CD14-positive monocyte (primary cell): Measurements from ENCODE around the gene GAK. TPM values are rescaled to one million over a fixed set of nuclear protein-coding genes. Genes with fewer than 3 reads are reported as not detected.
"Not testable (repeated sequence)": the region's sequence is repeated elsewhere in the genome, so short reads cannot be mapped to it uniquely, and the experiment has no call there.

ENCODE experiments used
- DNase-seq, 3 donors: peaks; one replicate each; pipeline ENCODE4 v3.0.0-alpha.2; 2011 to 2022
- H2AFZ ChIP-seq: 2 replicates; pipeline ENCODE4 v1.6.0; 2012; ENCODE audit warnings: mild to moderate bottlenecking, low read depth, low read length, inconsistent platforms; ENCODE audit not compliant: insufficient read depth, poor library complexity, severe bottlenecking
- H3K27ac ChIP-seq, 2 donors: 1 replicate in 1 of 2; 2 replicates in 1 of 2; pipeline ENCODE4 v1.5.1; 2012 to 2013; ENCODE audit warnings: low read length in 2 of 2, control low read depth in 1 of 2, inconsistent platforms in 1 of 2, low read depth in 1 of 2, mild to moderate bottlenecking in 1 of 2
- H3K27me3 ChIP-seq, 2 donors: one replicate each; pipeline versions ENCODE4 v1.6.0 to v1.6.1; 2011 to 2013; ENCODE audit warnings: low read length in 2 of 2; ENCODE audit not compliant: control insufficient read depth in 2 of 2, insufficient read depth in 2 of 2
- H3K36me3 ChIP-seq, 2 donors: replicated peaks in 1 of 2; 1 replicate in 1 of 2; 2 replicates in 1 of 2; pipeline versions ENCODE4 v1.5.1 to v1.6.1; 2012 to 2013; ENCODE audit warnings: low read length in 2 of 2, control low read depth in 1 of 2, inconsistent platforms in 1 of 2, mild to moderate bottlenecking in 1 of 2; ENCODE audit not compliant: insufficient read depth in 2 of 2, control insufficient read depth in 1 of 2
- H3K4me1 ChIP-seq, 2 donors: 1 replicate in 1 of 2; 2 replicates in 1 of 2; pipeline versions ENCODE4 v1.5.1 to v1.6.1; 2012 to 2013; ENCODE audit warnings: low read length in 2 of 2, control low read depth in 1 of 2, inconsistent platforms in 1 of 2, mild to moderate bottlenecking in 1 of 2, moderate library complexity in 1 of 2; ENCODE audit not compliant: insufficient read depth in 2 of 2, control insufficient read depth in 1 of 2
- H3K4me2 ChIP-seq: replicated peaks from 2 replicates; pipeline ENCODE3; 2012; ENCODE audit warnings: low read length, moderate library complexity, mild to moderate bottlenecking; ENCODE audit not compliant: poor library complexity, severe bottlenecking; ENCODE audit errors: extremely low read depth
- H3K4me3 ChIP-seq, 3 experiments: fragments of 200-600 bp in 1 of 3; sonication (generic) in 1 of 3; replicated peaks in 1 of 3; 1 replicate in 2 of 3; 2 replicates in 1 of 3; pipeline ENCODE4 v1.5.1; 2011 to 2013; ENCODE audit warnings: low read length in 3 of 3, mild to moderate bottlenecking in 3 of 3, control low read depth in 2 of 3, low read depth in 2 of 3, inconsistent platforms in 1 of 3, moderate library complexity in 1 of 3
- H3K79me2 ChIP-seq: 2 replicates; pipeline ENCODE4 v1.6.0; 2012; ENCODE audit warnings: mild to moderate bottlenecking, control low read depth, inconsistent platforms, low read length, moderate library complexity; ENCODE audit not compliant: insufficient read depth
- H3K9ac ChIP-seq: 2 replicates; pipeline ENCODE4 v1.6.0; 2017; ENCODE audit warnings: low read length, mild to moderate bottlenecking; ENCODE audit not compliant: insufficient read depth, poor library complexity, severe bottlenecking
- H3K9me3 ChIP-seq, 2 donors: replicated peaks in 1 of 2; 1 replicate in 1 of 2; 2 replicates in 1 of 2; pipeline versions ENCODE4 v1.5.1 to v1.6.1; 2012 to 2013; ENCODE audit warnings: low read length in 2 of 2, control low read depth in 1 of 2; ENCODE audit not compliant: control insufficient read depth in 1 of 2, insufficient read depth in 1 of 2
- H4K20me1 ChIP-seq: 2 replicates; pipeline ENCODE4 v1.6.0; 2012; ENCODE audit warnings: mild to moderate bottlenecking, low read length, control low read depth, moderate library complexity; ENCODE audit not compliant: insufficient read depth
- H3K27ac Mint-ChIP-seq, 7 donors: one replicate each; pipeline ENCODE4 v1.8.0; 2020; ENCODE audit warnings: mild to moderate bottlenecking in 7 of 7, mixed read lengths in 7 of 7, moderate library complexity in 6 of 7, inconsistent platforms in 2 of 7
- H3K27me3 Mint-ChIP-seq, 3 donors: one replicate each; pipeline ENCODE4 v1.8.0; 2021 to 2022; ENCODE audit warnings: low read depth in 3 of 3, mild to moderate bottlenecking in 3 of 3, mixed read lengths in 3 of 3, moderate library complexity in 3 of 3, inconsistent platforms in 1 of 3
- H3K36me3 Mint-ChIP-seq, 2 donors: one replicate each; pipeline ENCODE4 v1.8.0; 2020; ENCODE audit warnings: mixed read lengths in 2 of 2, inconsistent platforms in 1 of 2, mild to moderate bottlenecking in 1 of 2
- H3K4me1 Mint-ChIP-seq: one replicate; pipeline ENCODE4 v1.8.0; 2020; ENCODE audit warnings: mild to moderate bottlenecking, mixed read lengths
- H3K4me3 Mint-ChIP-seq, 2 donors: one replicate each; pipeline ENCODE4 v1.8.0; 2020; ENCODE audit warnings: mild to moderate bottlenecking in 2 of 2, mixed read lengths in 2 of 2, moderate library complexity in 1 of 2
- H3K9me3 Mint-ChIP-seq, 7 donors: one replicate each; pipeline ENCODE4 v1.8.0; 2020 to 2022; ENCODE audit warnings: mixed read lengths in 7 of 7, mild to moderate bottlenecking in 6 of 7, moderate library complexity in 6 of 7, inconsistent platforms in 2 of 7
- WGBS: methylation state at CpG from one replicate; pipeline ENCODE4 v1.1.5; 2013; ENCODE audit warnings: missing lambda C conversion rate; ENCODE audit not compliant: insufficient coverage; 5-methylcytosine and 5-hydroxymethylcytosine counted together
- intact Hi-C, 2 donors: fragments of 100-400 bp; cut with micrococcal nuclease; formaldehyde crosslinking; loops; one replicate each; pipeline versions ENCODE4 v1.15.0 to v1.15.1; 2023
- polyA minus RNA-seq: library from RNA; depleted of rRNA, polyadenylated mRNA; stranded (reverse); fragments of >200 nt; gene quantifications from 2 replicates; pipeline ENCODE4 v1.2.3, GENCODE V29; 2012
- polyA plus RNA-seq, 3 donors: library from polyadenylated mRNA; depleted of rRNA in 1 of 3; unstranded in 2 of 3; stranded (reverse) in 1 of 3; fragments of 300-500 nt in 2 of 3; fragments of >200 nt in 1 of 3; fragmentation: Illumina TruSeq in 2 of 3; gene quantifications; 1 replicate in 2 of 3; 2 replicates in 1 of 3; pipeline ENCODE4 v1.2.3, GENCODE V29; 2012 to 2021
- total RNA-seq, 12 experiments: library from RNA in 1 of 12; stranded (reverse) in 1 of 12; fragments of 120-200 nt in 1 of 12; gene quantifications; one replicate each; pipeline ENCODE4 v1.2.4 and lab custom pipeline; 2013 to 2026; ENCODE audit warnings: mixed read lengths in 6 of 12, inconsistent platforms in 1 of 12
- TF ChIP-seq, protein P1 (sequence below): fragments of 200-600 bp; IDR thresholded peaks from one replicate; pipeline ENCODE4 v1.8.0; 2022; ENCODE audit warnings: antibody characterized with exemption, mild to moderate bottlenecking

Gene GAK
- total RNA-seq (2013): 114 TPM
- 10 to 100 TPM; 40.3 to 88.7 (median 54.9) TPM for polyA plus RNA-seq
- 142 and 195 TPM in 2 replicates for polyA minus RNA-seq
- total RNA-seq (lab: John Stamatoyannopoulos, UW): 66.8 to 219 (median 133) reads per million in 11 experiments

DNA sequence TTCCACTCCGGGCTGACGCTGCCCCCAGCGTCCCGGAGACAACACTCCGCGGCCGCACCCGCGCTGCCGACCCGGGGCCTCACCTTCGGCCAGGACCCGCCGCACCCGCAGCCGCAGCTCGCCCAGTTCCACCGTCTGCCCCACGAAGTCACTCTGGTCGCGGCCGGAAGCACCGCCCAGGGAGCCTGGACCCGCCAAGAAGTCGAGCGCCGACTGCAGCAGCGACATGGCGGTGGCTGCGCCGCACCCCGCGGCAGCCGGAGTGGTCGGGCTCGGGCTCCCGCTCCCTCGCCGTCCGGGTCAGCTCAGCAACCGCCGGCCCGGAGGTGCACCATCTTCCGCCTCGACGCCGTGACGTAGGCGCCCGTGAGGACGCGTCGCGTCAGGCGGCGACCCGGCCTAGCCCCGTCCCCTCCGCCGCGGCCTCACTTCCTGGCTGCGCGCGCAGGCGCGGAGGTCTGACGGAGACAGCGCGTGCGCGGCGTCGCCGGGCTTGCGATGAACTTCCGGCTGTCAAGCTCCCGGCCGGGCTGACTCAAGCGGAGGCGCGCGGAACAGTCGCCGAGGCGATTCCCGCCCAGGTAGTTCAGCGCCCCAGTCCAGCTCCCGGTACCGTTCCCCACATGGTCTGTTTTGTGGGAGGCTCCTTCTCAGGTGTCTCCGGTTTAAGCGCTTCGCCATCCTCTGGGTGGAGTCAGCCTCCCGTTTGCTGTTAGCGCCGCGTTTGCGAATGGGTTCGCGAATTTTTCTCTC, at the start of gene GAK, which contains the start of gene TMEM175:
TSS of gene GAK (minus strand) at position 357 of the 753 bp plus-strand sequence. CDS start at position 228, 129 bp downstream.
TSS of gene TMEM175 (plus strand) at position 501 of the 753 bp plus-strand sequence. CDS start 15,280 bp downstream, outside the sequence.
- Histone ChIP-seq H3K79me2 (peaks cover 87% of the 10 kb centered on the region), H2AFZ (peak within 1 kb of the TSS; percentile 88), H3K27me3 (no peaks in the 10 kb centered on the region), H4K20me1 (peaks cover 50% of the 10 kb centered on the region), H3K4me1 (peaks cover 69 to 76% of the 10 kb centered on the region in 2 donors), H3K27ac (peak within 1 kb of the TSS; percentile 84 to 98), H3K9me3 (no peaks in the 10 kb centered on the region), H3K4me3 (peak within 1 kb of the TSS; percentile 92 to 97 (median 93)), H3K4me2 (peak within 1 kb of the TSS; percentile 84), H3K36me3 (no peaks in the 10 kb centered on the region), H3K9ac (peak within 1 kb of the TSS; percentile 100)
- peak within 1 kb of the TSS; percentile 96 to 98 for H3K4me3 Mint-ChIP-seq
- under 1% methylated on average over 99 of the region's 99 CpGs for WGBS
- intact Hi-C loops: loop anchor here in 1 of 2 donors (5.0 to 10.0 kb wide), 2 partner anchors 237 to 360 kb away; no protein-coding TSS in a partner anchor
- peak within 1 kb of the TSS; percentile 96 to 99 (median 97) for H3K27ac Mint-ChIP-seq
- no peaks in the 10 kb centered on the region for H3K9me3 Mint-ChIP-seq
- TF ChIP-seq, protein P1, sequence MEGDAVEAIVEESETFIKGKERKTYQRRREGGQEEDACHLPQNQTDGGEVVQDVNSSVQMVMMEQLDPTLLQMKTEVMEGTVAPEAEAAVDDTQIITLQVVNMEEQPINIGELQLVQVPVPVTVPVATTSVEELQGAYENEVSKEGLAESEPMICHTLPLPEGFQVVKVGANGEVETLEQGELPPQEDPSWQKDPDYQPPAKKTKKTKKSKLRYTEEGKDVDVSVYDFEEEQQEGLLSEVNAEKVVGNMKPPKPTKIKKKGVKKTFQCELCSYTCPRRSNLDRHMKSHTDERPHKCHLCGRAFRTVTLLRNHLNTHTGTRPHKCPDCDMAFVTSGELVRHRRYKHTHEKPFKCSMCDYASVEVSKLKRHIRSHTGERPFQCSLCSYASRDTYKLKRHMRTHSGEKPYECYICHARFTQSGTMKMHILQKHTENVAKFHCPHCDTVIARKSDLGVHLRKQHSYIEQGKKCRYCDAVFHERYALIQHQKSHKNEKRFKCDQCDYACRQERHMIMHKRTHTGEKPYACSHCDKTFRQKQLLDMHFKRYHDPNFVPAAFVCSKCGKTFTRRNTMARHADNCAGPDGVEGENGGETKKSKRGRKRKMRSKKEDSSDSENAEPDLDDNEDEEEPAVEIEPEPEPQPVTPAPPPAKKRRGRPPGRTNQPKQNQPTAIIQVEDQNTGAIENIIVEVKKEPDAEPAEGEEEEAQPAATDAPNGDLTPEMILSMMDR: no peak
- H3K36me3 Mint-ChIP-seq: peaks cover 1 to 13% of the 10 kb centered on the region in 2 donors
- peaks cover 0 to 3% (median 3%) of the 10 kb centered on the region in 3 donors for H3K27me3 Mint-ChIP-seq
- H3K4me1 Mint-ChIP-seq: peaks cover 66% of the 10 kb centered on the region
- DNase-seq: peak; percentile 96 to 97 (median 97)

DNA sequence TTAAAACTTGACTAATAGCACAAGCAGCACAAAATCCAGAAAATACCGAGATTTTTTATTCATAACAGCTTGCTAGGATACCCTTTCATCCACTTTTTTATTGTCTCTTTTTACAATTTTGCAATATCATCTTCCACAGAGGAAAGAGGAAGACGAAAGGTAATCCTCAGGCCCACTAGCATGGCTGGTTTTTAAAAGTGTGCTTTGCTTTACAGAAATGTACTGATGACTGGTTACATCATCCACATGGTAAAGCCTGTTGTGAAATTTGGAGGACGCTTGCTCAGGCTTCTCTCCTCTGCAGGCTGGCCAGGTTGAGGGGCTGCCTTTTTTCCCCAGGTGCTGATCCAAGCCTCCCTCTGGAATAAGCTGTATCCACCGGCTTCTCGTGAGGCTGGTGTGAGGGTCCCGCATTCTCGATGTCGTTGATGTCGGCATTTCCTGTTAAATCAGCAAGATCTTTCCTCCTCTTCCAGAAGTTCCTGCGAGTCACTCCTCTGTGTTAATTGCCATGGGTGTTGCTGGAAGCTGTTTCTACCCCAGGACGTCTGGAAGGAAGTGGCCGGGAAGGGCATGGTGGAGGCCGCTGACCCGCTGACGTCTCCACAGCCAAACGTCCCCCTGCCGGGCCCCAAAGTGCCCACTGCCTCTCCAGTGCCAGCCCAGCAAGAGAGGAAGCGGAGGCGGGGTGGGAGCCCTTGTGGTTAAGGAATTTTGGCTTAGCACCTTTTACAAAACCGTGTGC, 47.0 kb upstream of the GAK start:
- Histone ChIP-seq H4K20me1 (no peaks in the 10 kb centered on the region), H3K36me3 (no peaks in the 10 kb centered on the region), H3K4me1 (peaks cover 28% of the 10 kb centered on the region in 2 donors), H3K79me2 (no peaks in the 10 kb centered on the region), H3K4me2 (peak overlapping the region; percentile 70), H3K27me3 (no peaks in the 10 kb centered on the region), H3K4me3 (peak overlapping the region in 1 of 3 experiments; percentile 59), H3K9ac (peak overlapping the region; percentile 31), H3K9me3 (no peaks in the 10 kb centered on the region), H2AFZ (peak overlapping the region; percentile 66), H3K27ac (peak overlapping the region; percentile 69 to 75)
- intact Hi-C loops: loop anchor here in 1 of 2 donors (10.0 kb wide), 1 partner anchor 194 kb away; no protein-coding TSS in a partner anchor
- Mint-ChIP-seq H3K9me3 (peaks cover 0 to 7% (median 4%) of the 10 kb centered on the region in 7 donors), H3K4me3 (peak overlapping the region; percentile 53 to 73), H3K27me3 (peaks cover 2 to 14% (median 3%) of the 10 kb centered on the region in 3 donors), H3K27ac (peak overlapping the region; percentile 72 to 92 (median 90)), H3K36me3 (no peaks in the 10 kb centered on the region), H3K4me1 (peaks cover 18% of the 10 kb centered on the region)
- peak; percentile 72 to 90 (median 87) for DNase-seq
- TF ChIP-seq, protein P1: no peak
- 9% methylated on average over 15 of the region's 20 CpGs for WGBS

DNA sequence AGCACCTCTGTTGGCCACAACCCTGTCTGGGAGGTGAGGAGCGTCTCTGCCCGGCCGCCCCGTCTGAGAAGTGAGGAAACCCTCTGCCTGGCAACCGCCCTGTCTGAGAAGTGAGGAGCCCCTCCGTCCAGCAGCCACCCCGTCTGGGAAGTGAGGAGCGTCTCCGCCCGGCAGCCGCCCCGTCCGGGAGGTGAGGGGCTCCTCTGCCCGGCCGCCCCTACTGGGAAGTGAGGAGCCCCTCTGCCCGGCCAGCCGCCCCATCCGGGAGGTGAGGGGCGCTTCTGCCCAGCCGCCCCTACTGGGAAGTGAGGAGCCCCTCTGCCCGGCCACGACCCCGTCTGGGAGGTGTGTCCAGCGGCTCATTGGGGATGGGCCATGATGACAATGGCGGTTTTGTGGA, 43.9 kb upstream of the GAK start:
- Histone ChIP-seq H3K79me2 (peaks cover 16% of the 10 kb centered on the region), H3K4me1 (peaks cover 43 to 54% of the 10 kb centered on the region in 2 donors), H4K20me1 (peaks cover 20% of the 10 kb centered on the region)
- DNase-seq, H3K9me3 Mint-ChIP-seq, H3K9ac ChIP-seq, H3K4me3 ChIP-seq, H3K36me3 Mint-ChIP-seq, H3K4me3 Mint-ChIP-seq, H3K27me3 ChIP-seq, H3K27ac ChIP-seq, H3K27ac Mint-ChIP-seq, H3K4me2 ChIP-seq, H3K9me3 ChIP-seq, H3K36me3 ChIP-seq, H2AFZ ChIP-seq: not testable (repeated sequence)
- intact Hi-C loops: loop anchor here in 1 of 2 donors (10.0 kb wide), 1 partner anchor 191 kb away; no protein-coding TSS in a partner anchor
- H3K4me1 Mint-ChIP-seq: peaks cover 23% of the 10 kb centered on the region
- WGBS: no CpG with 5 or more reads among the region's 25 CpGs
- H3K27me3 Mint-ChIP-seq: peaks cover 2 to 15% (median 2%) of the 10 kb centered on the region in 3 donors
